A673 (cell line): ENCODE data around the gene CRNN. TPM values are rescaled to one million over a fixed set of nuclear protein-coding genes. Genes with fewer than 3 reads are reported as not detected.

Experiments used
- BruUV-seq: library from RNA; stranded (reverse); fragments of 400-500 nt; replicated peaks from 2 replicates; lab custom pipeline; 2021; lab: Mats Ljungman, UMichigan
- CTCF ChIA-PET: fragments of 300-600 bp; sonication (Branson Sonifier 250); formaldehyde crosslinking; loops from one replicate; lab custom pipeline; 2022; ENCODE audit warnings: antibody characterized with exemption; lab: Charles Lee
- POLR2A ChIA-PET: fragments of 300-600 bp; sonication (Branson Sonifier 250); formaldehyde crosslinking; loops from one replicate; lab custom pipeline; 2022; ENCODE audit warnings: antibody characterized with exemption; ENCODE audit not compliant: low non-redundant PET; lab: Charles Lee
- DNase-seq: peaks from one replicate; pipeline ENCODE4 v3.0.0-alpha.2; 2015; ENCODE audit warnings: low spot score
- H3K27ac ChIP-seq: fragments of 200-600 bp; sonication (generic); 2 replicates; pipeline ENCODE4 v1.5.1; 2016; ENCODE audit warnings: mixed run types, low read depth, mild to moderate bottlenecking, mixed read lengths, antibody characterized with exemption, low read length; ENCODE audit not compliant: poor library complexity, severe bottlenecking
- H3K27me3 ChIP-seq: fragments of 200-600 bp; sonication (generic); replicated peaks from 2 replicates; pipeline ENCODE4 v1.6.1; 2017; ENCODE audit warnings: mixed run types, low read depth, mild to moderate bottlenecking, mixed read lengths, antibody characterized with exemption, low read length; ENCODE audit not compliant: insufficient read depth, poor library complexity
- H3K36me3 ChIP-seq: fragments of 200-600 bp; sonication (generic); 2 replicates; pipeline ENCODE4 v1.6.1; 2016; ENCODE audit warnings: mixed run types, mild to moderate bottlenecking, mixed read lengths, antibody characterized with exemption, low read length; ENCODE audit not compliant: insufficient read depth, poor library complexity, severe bottlenecking
- H3K4me1 ChIP-seq: fragments of 200-600 bp; sonication (generic); 2 replicates; pipeline ENCODE4 v1.6.1; 2017; ENCODE audit warnings: mixed run types, mild to moderate bottlenecking, mixed read lengths, antibody characterized with exemption, low read length; ENCODE audit not compliant: insufficient read depth, poor library complexity, severe bottlenecking
- H3K4me3 ChIP-seq: fragments of 200-600 bp; sonication (generic); 2 replicates; pipeline ENCODE4 v1.5.1; 2016; ENCODE audit warnings: low read depth, mixed run types, mild to moderate bottlenecking, mixed read lengths, low read length; ENCODE audit not compliant: poor library complexity, severe bottlenecking
- H3K9me3 ChIP-seq: fragments of 200-600 bp; sonication (generic); 2 replicates; pipeline ENCODE4 v1.6.1; 2016; ENCODE audit warnings: mixed run types, low read depth, mild to moderate bottlenecking, mixed read lengths, antibody characterized with exemption, low read length; ENCODE audit not compliant: poor library complexity, severe bottlenecking
- CTCF ChIP-seq: fragments of 300-800, 200-600 bp; sonication (generic); conservative IDR thresholded peaks from 2 replicates; pipeline ENCODE4 v1.5.1; 2017; ENCODE audit warnings: low read depth, mild to moderate bottlenecking, antibody characterized with exemption, low read length, moderate library complexity, mixed read lengths
- EZH2 ChIP-seq: fragments of 200-600 bp; sonication (generic); IDR thresholded peaks from 2 replicates; pipeline ENCODE4 v1.6.1; 2017; ENCODE audit warnings: borderline replicate concordance, low read depth, mild to moderate bottlenecking, mixed read lengths, antibody characterized with exemption, low read length; ENCODE audit not compliant: poor library complexity, severe bottlenecking
- intact Hi-C: fragments of 100-400 bp; cut with micrococcal nuclease; formaldehyde crosslinking; loops from one replicate; pipeline ENCODE4 v1.10.0; 2022; ENCODE audit not compliant: unreplicated experiment
- total RNA-seq: library from RNA; stranded (reverse); gene quantifications from 2 replicates; pipeline ENCODE4 v1.2.3, GENCODE V29; 2021

The CRNN gene
- total RNA-seq, 1 experiment from 2014 or later, result not detected

GRCh38 chr1:152380932-152381331, 33.1 kb downstream of the CRNN start:
- no peak for TF ChIP-seq EZH2
- no peak for TF ChIP-seq CTCF
- Histone ChIP-seq H3K4me3 (no peak overlapping the region), H3K9me3 (no peaks in the 10 kb centered on the region), H3K4me1 (no peaks in the 10 kb centered on the region), H3K36me3 (no peaks in the 10 kb centered on the region), H3K27me3 (peaks cover 5% of the 10 kb centered on the region), H3K27ac (no peak overlapping the region)
- CTCF ChIA-PET, result no interaction called here
- no peak for DNase-seq
- POLR2A ChIA-PET, result no interaction called here
- intact Hi-C loops, result no loop called here
- no TSS peak for BruUV-seq

- POLR2A ChIA-PET, result no interaction called here
- Histone ChIP-seq H3K4me3 (no peak overlapping the region), H3K36me3 (no peaks in the 10 kb centered on the region), H3K4me1 (no peaks in the 10 kb centered on the region), H3K27ac (no peak overlapping the region), H3K9me3 (no peaks in the 10 kb centered on the region), H3K27me3 (peaks cover 3% of the 10 kb centered on the region)
- DNase-seq, result no peak
- TF ChIP-seq CTCF (no peak), EZH2 (no peak)
- CTCF ChIA-PET, result no interaction called here
- no TSS peak for BruUV-seq
- intact Hi-C loops, result no loop called here
Measured at GRCh38 chr1:152374451-152374850, 39.6 kb downstream of the CRNN start.

- no peak for TF ChIP-seq EZH2
- no peak for TF ChIP-seq CTCF
- no peak for DNase-seq
- no peak overlapping the region for H3K4me3 ChIP-seq
- intact Hi-C loops, result no loop called here
- POLR2A ChIA-PET, result no interaction called here
- H3K27me3 ChIP-seq, result peaks cover 3% of the 10 kb centered on the region
- H3K4me1 ChIP-seq, result no peaks in the 10 kb centered on the region
- H3K36me3 ChIP-seq, result no peaks in the 10 kb centered on the region
- no TSS peak for BruUV-seq
- CTCF ChIA-PET, result no interaction called here
- no peak overlapping the region for H3K27ac ChIP-seq
- H3K9me3 ChIP-seq, result no peaks in the 10 kb centered on the region
Measured at GRCh38 chr1:152372672-152373071, 41.4 kb downstream of the CRNN start.
